HUES48 (cell line): ENCODE data around the gene MYLK4.

Experiments
- H3K27ac ChIP-seq: one replicate; pipeline ENCODE4 v1.7.0; 2013; ENCODE audit warnings: low read depth, low read length, inconsistent platforms
- H3K27me3 ChIP-seq: 2 replicates; pipeline ENCODE4 v1.6.1; 2013; ENCODE audit warnings: mild to moderate bottlenecking, low read length; ENCODE audit not compliant: control insufficient read depth, insufficient read depth
- H3K36me3 ChIP-seq: 2 replicates; pipeline ENCODE4 v1.6.1; 2013; ENCODE audit warnings: low read length; ENCODE audit not compliant: control insufficient read depth, insufficient read depth
- H3K4me1 ChIP-seq: 2 replicates; pipeline ENCODE4 v1.6.1; 2013; ENCODE audit warnings: mild to moderate bottlenecking, low read length; ENCODE audit not compliant: control insufficient read depth, insufficient read depth
- H3K4me3 ChIP-seq: 2 replicates; pipeline ENCODE4 v1.5.1; 2013; ENCODE audit warnings: mild to moderate bottlenecking, low read depth, low read length
- H3K9ac ChIP-seq: 2 replicates; pipeline ENCODE4 v1.6.1; 2013; ENCODE audit warnings: mild to moderate bottlenecking, low read depth, low read length, moderate library complexity
- H3K9me3 ChIP-seq: 2 replicates; pipeline ENCODE4 v1.6.1; 2013; ENCODE audit warnings: low read length; ENCODE audit not compliant: control insufficient read depth, insufficient read depth

MYLK4 gene

DNA sequence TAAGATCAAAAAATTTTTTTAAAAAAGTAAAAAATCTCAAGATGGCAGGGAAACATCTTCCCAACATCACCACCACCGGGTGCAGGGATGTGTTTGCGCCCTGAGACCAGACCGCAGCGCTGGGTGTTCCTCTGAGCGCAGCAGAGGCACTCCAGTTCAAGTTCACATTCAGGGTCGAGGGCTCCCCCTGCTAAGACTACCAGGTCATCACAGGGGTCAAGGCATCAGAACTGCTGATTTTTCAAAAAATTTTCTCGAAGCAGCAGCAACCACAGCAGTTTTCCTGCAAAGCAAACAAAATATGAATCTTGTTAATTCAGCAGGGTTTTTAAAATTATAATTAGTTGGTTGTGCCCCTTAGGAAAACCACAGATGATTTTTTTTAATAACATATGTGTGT, 83.1 kb downstream of the MYLK4 start:
- Histone ChIP-seq H3K27ac (no peak overlapping the region), H3K4me3 (no peak overlapping the region), H3K4me1 (peaks cover 19% of the 10 kb centered on the region), H3K27me3 (no peaks in the 10 kb centered on the region), H3K9me3 (peaks cover 8% of the 10 kb centered on the region; the same call in 1 of the 2 replicates), H3K9ac (no peak overlapping the region), H3K36me3 (no peaks in the 10 kb centered on the region)

- Histone ChIP-seq H3K9me3 (peaks cover 10% of the 10 kb centered on the region; the same call in 1 of the 2 replicates), H3K27me3 (no peaks in the 10 kb centered on the region), H3K27ac (no peak overlapping the region), H3K36me3 (no peaks in the 10 kb centered on the region), H3K9ac (no peak overlapping the region), H3K4me1 (peaks cover 19% of the 10 kb centered on the region), H3K4me3 (no peak overlapping the region)
Measured at GRCh38 chr6:2666906-2667575, 83.7 kb downstream of the MYLK4 start.

GRCh38 chr6:2665146-2666070, 85.3 kb downstream of the MYLK4 start:
- no peak overlapping the region for H3K4me3 ChIP-seq
- H3K9ac ChIP-seq, result no peak overlapping the region
- no peaks in the 10 kb centered on the region for H3K36me3 ChIP-seq
- no peaks in the 10 kb centered on the region for H3K27me3 ChIP-seq
- H3K4me1 ChIP-seq, result peaks cover 19% of the 10 kb centered on the region
- H3K27ac ChIP-seq, result no peak overlapping the region
- H3K9me3 ChIP-seq, result peaks cover 10% of the 10 kb centered on the region; the same call in 1 of the 2 replicates

- Histone ChIP-seq H3K9me3 (peaks cover 10% of the 10 kb centered on the region; the same call in 1 of the 2 replicates), H3K36me3 (no peaks in the 10 kb centered on the region), H3K27me3 (no peaks in the 10 kb centered on the region), H3K27ac (no peak overlapping the region), H3K4me3 (no peak overlapping the region), H3K4me1 (peaks cover 19% of the 10 kb centered on the region), H3K9ac (no peak overlapping the region)
Measured at GRCh38 chr6:2663123-2663522, 87.6 kb downstream of the MYLK4 start.

DNA sequence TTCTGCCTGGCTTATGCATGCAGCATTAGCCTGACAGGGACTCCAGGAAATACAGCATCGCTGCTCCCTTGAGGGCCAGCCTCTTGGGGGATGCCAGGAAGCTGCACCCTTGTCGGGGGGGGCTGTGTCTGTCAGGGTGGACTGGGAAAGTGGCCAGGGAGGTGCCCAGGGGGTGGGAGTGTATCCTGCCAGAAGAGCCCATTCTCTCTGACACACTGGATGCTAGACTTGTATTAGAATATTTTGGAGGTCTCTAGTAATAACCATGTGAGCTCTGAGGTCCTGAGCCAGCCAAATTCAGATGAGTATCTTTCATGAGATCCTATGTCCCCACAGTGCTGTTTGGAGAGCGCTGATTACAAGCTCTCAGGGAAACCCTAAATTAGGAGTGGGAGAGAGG, 89.1 kb downstream of the MYLK4 start:
- H3K4me3 ChIP-seq, result no peak overlapping the region
- H3K4me1 ChIP-seq, result peaks cover 21% of the 10 kb centered on the region
- H3K9ac ChIP-seq, result no peak overlapping the region
- no peaks in the 10 kb centered on the region for H3K36me3 ChIP-seq
- no peaks in the 10 kb centered on the region for H3K27me3 ChIP-seq
- H3K9me3 ChIP-seq, result peaks cover 10% of the 10 kb centered on the region; the same call in 1 of the 2 replicates
- H3K27ac ChIP-seq, result no peak overlapping the region

GRCh38 chr6:2659882-2660281, 90.8 kb downstream of the MYLK4 start:
- Histone ChIP-seq H3K27ac (no peak overlapping the region), H3K9ac (no peak overlapping the region), H3K4me3 (no peak overlapping the region), H3K4me1 (peaks cover 24% of the 10 kb centered on the region), H3K36me3 (no peaks in the 10 kb centered on the region), H3K9me3 (peaks cover 10% of the 10 kb centered on the region; the same call in 1 of the 2 replicates), H3K27me3 (no peaks in the 10 kb centered on the region)

GRCh38 chr6:2659381-2659780, 91.3 kb downstream of the MYLK4 start:
- no peaks in the 10 kb centered on the region for H3K36me3 ChIP-seq
- H3K27me3 ChIP-seq, result no peaks in the 10 kb centered on the region
- H3K4me3 ChIP-seq, result no peak overlapping the region
- peaks cover 23% of the 10 kb centered on the region for H3K4me1 ChIP-seq
- H3K9me3 ChIP-seq, result peaks cover 10% of the 10 kb centered on the region; the same call in 1 of the 2 replicates
- H3K9ac ChIP-seq, result no peak overlapping the region
- no peak overlapping the region for H3K27ac ChIP-seq

- no peak overlapping the region for H3K27ac ChIP-seq
Measured at GRCh38 chr6:2658788-2659187, 91.9 kb downstream of the MYLK4 start.

DNA sequence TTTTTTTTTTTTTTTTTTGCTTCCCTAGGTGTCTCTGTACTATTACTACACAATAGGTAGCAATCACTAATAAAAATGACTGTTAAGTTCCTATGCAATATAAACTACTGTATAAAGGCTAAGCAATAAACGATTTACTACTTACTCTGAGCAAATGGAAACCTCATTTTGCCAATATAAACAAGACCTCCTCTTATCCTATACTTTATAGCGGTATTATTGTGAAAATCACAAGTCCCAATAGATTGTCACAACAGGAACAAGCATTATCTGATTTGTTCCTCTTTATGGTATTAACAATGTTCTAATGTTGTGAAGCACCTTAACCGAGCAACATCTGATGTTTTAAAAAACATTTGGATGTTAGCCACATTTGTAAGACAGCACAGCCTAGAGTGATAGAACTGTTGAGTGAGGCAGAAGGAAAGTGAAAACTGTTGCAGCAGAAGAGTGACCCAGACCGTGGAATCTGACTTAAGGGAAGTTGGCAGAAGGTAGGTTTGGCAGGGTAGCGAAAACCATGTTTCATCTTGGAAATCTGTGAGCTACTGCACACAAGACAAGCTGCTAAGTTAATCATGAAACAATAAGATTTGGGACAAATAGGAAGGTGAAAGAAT, 94.2 kb downstream of the MYLK4 start:
- Histone ChIP-seq H3K9ac (no peak overlapping the region), H3K27ac (peak overlapping the region; percentile 60), H3K4me1 (peaks cover 23% of the 10 kb centered on the region), H3K4me3 (no peak overlapping the region), H3K36me3 (no peaks in the 10 kb centered on the region), H3K9me3 (peaks cover 19% of the 10 kb centered on the region; the same call in 1 of the 2 replicates), H3K27me3 (no peaks in the 10 kb centered on the region)

More at GRCh38 chr6:2658788-2659187, 91.9 kb downstream of the MYLK4 start:
- Histone ChIP-seq H3K9ac (no peak overlapping the region), H3K9me3 (peaks cover 11% of the 10 kb centered on the region; the same call in 1 of the 2 replicates), H3K36me3 (no peaks in the 10 kb centered on the region), H3K27me3 (no peaks in the 10 kb centered on the region), H3K4me3 (no peak overlapping the region), H3K4me1 (peaks cover 23% of the 10 kb centered on the region)

GRCh38 chr6:2655844-2656433, 94.8 kb downstream of the MYLK4 start:
- Histone ChIP-seq H3K9me3 (peaks cover 19% of the 10 kb centered on the region; the same call in 1 of the 2 replicates), H3K9ac (no peak overlapping the region), H3K4me3 (no peak overlapping the region), H3K27ac (peak overlapping the region; percentile 60), H3K27me3 (no peaks in the 10 kb centered on the region), H3K36me3 (no peaks in the 10 kb centered on the region), H3K4me1 (peaks cover 23% of the 10 kb centered on the region)
